K562 (cell line): Measurements from ENCODE around the gene ADM. TPM values are rescaled to one million over a fixed set of nuclear protein-coding genes. Genes with fewer than 3 reads are reported as not detected.
A peak's percentile ranks its signal among the peaks of the same experiment; 100 is the strongest.

Experiments
- DPF2 ChIP-seq: fragments of 450-650 bp; IDR thresholded peaks from 2 replicates; pipeline ENCODE4 v1.6.1; 2016
- GATA2 ChIP-seq: sonication (generic); formaldehyde crosslinking; IDR thresholded peaks from 2 replicates; pipeline ENCODE4 v1.4.0; 2020; ENCODE audit warnings: mild to moderate bottlenecking, missing genetic modification reagents
- HMG20B ChIP-seq: fragments of 250-450 bp; sonication (Bioruptor Pico); IDR thresholded peaks from 2 replicates; pipeline ENCODE4 v1.5.0; 2021; ENCODE audit warnings: mild to moderate bottlenecking
- JUND ChIP-seq, 2 experiments: IDR thresholded peaks; 2 replicates in 1 of 2; 3 replicates in 1 of 2; pipeline ENCODE4 v1.6.1; 2011; ENCODE audit warnings: borderline replicate concordance in 2 of 2, low read depth in 2 of 2, low read length in 2 of 2, improper control_type of control experiment in 1 of 2, missing biosample characterization in 1 of 2, missing genetic modification characterization in 1 of 2, missing genetic modification reagents in 1 of 2
- L3MBTL2 ChIP-seq: fragments of 450-650 bp; IDR thresholded peaks from 2 replicates; pipeline ENCODE4 v1.6.1; 2016; ENCODE audit warnings: mild to moderate bottlenecking, moderate library complexity
- PBX2 ChIP-seq, 2 experiments: IDR thresholded peaks in 1 of 2; conservative IDR thresholded peaks in 1 of 2; 2 replicates each; pipeline ENCODE4 v1.6.1; 2016; ENCODE audit warnings: low read depth in 2 of 2, mild to moderate bottlenecking in 1 of 2, missing compliant biosample characterization in 1 of 2, missing genetic modification characterization in 1 of 2, moderate library complexity in 1 of 2
- PREB ChIP-seq: sonication (generic); formaldehyde crosslinking; IDR thresholded peaks from 2 replicates; pipeline ENCODE4 v1.8.1; 2023; ENCODE audit warnings: mild to moderate bottlenecking, missing genetic modification reagents
- SMC3 ChIP-seq: conservative IDR thresholded peaks from 2 replicates; pipeline ENCODE4 v1.6.1; 2011; ENCODE audit warnings: low read depth, low read length, improper control_type of control experiment; ENCODE audit not compliant: insufficient read depth
- ZNF316 ChIP-seq: fragments of 450-650 bp; IDR thresholded peaks from 2 replicates; pipeline ENCODE4 v1.6.1; 2016
- polyA plus RNA-seq, 8 experiments: library from polyadenylated mRNA; depleted of rRNA in 4 of 8; stranded (reverse) in 5 of 8; unstranded in 3 of 8; fragments of >200 nt; fragmentation: Nextera tagmentation in 2 of 8; fragmentation: Illumina TruSeq in 1 of 8; extraction: Ambion mirVana in 2 of 8; extraction: Trizol in 1 of 8; gene quantifications; 2 replicates each; pipeline versions ENCODE4 v1.2.1 to v1.2.3, GENCODE V29; 2011 to 2014; ENCODE audit warnings: inconsistent platforms in 1 of 8, missing spikeins in 1 of 8
- total RNA-seq, 7 experiments: library from RNA; depleted of rRNA in 6 of 7; stranded (reverse); fragments of >200 nt in 6 of 7; fragmentation: Illumina TruSeq in 2 of 7; extraction: Trizol in 2 of 7; gene quantifications; 2 replicates each; pipeline versions ENCODE4 v1.2.1 to v1.2.3, GENCODE V29; 2011 to 2021; ENCODE audit warnings: low replicate concordance in 1 of 7
- TF ChIP-seq, protein P1 (sequence below): IDR thresholded peaks from 2 replicates; pipeline ENCODE4 v1.6.1; 2011; ENCODE audit warnings: borderline replicate concordance, low read depth, mild to moderate bottlenecking, moderate library complexity, low read length; ENCODE audit not compliant: insufficient read depth, poor library complexity, severe bottlenecking

ADM gene
- total and polyA plus RNA-seq, 9 of the 15 experiments (the other 6 are each of a cell fraction or from before 2014, with no cell fraction given) = 0.23 to 0.49 (median 0.32) TPM; not detected in 6

- TF ChIP-seq L3MBTL2 = no peak
- TF ChIP-seq GATA2 (CRISPR knock-in tag) = peak; percentile 91
- no peak for TF ChIP-seq PBX2 (CRISPR knock-in tag; IDR thresholded peaks at IDR 0.05; ENCODE audit: low read depth)
- TF ChIP-seq PBX2 (tag; conservative IDR thresholded peaks at IDR 0.05; ENCODE audit: low read depth) = peak; percentile 21; the same call in 1 of the 2 replicates
- TF ChIP-seq ZNF316 = peak; percentile 51; the same call in 1 of the 2 replicates
- TF ChIP-seq PREB = 0 out of 2 replicates have a peak, but pooled peaks have one; percentile 59
- TF ChIP-seq, protein P1, sequence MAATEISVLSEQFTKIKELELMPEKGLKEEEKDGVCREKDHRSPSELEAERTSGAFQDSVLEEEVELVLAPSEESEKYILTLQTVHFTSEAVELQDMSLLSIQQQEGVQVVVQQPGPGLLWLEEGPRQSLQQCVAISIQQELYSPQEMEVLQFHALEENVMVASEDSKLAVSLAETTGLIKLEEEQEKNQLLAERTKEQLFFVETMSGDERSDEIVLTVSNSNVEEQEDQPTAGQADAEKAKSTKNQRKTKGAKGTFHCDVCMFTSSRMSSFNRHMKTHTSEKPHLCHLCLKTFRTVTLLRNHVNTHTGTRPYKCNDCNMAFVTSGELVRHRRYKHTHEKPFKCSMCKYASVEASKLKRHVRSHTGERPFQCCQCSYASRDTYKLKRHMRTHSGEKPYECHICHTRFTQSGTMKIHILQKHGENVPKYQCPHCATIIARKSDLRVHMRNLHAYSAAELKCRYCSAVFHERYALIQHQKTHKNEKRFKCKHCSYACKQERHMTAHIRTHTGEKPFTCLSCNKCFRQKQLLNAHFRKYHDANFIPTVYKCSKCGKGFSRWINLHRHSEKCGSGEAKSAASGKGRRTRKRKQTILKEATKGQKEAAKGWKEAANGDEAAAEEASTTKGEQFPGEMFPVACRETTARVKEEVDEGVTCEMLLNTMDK = no peak
- peak; percentile 94 for TF ChIP-seq JUND (IDR thresholded peaks at IDR 0.05; ENCODE audit: borderline replicate concordance, low read depth, low read length)
- peak; percentile 94; the same call in 2 of the 3 replicates for TF ChIP-seq JUND (tag; IDR thresholded peaks at IDR 0.05; ENCODE audit: borderline replicate concordance, low read depth, low read length)
- peak; percentile 77 for TF ChIP-seq DPF2
- TF ChIP-seq HMG20B (CRISPR knock-in tag) = no peak
- peak; percentile 44; the same call in 1 of the 2 replicates for TF ChIP-seq SMC3
Measured at GRCh38 chr11:10322830-10323792, 18.2 kb downstream of the ADM start (continued).
